GM10266 (cell line): Measurements from ENCODE around the gene OR52A5.

Source experiments
- DNase-seq: peaks from one replicate; pipeline ENCODE4 v3.0.0; 2012; ENCODE audit errors: extremely low spot score
- CTCF ChIP-seq: IDR thresholded peaks from 2 replicates; pipeline ENCODE4 v1.5.1; 2012; ENCODE audit warnings: mild to moderate bottlenecking, low read depth; ENCODE audit not compliant: control insufficient read depth, insufficient read depth; ENCODE audit errors: missing control alignments

The OR52A5 gene

GRCh38 chr11:5103066-5103465 is 35.1 kb downstream of the OR52A5 start:
- no peak for DNase-seq
- TF ChIP-seq CTCF, result no peak

GRCh38 chr11:5102246-5102645 is 35.9 kb downstream of the OR52A5 start:
- DNase-seq, result no peak
- TF ChIP-seq CTCF, result no peak

GRCh38 chr11:5096011-5096410 is 42.1 kb downstream of the OR52A5 start:
- no peak for TF ChIP-seq CTCF
- no peak for DNase-seq

GRCh38 chr11:5092821-5093585 is 45.2 kb downstream of the OR52A5 start:
- TF ChIP-seq CTCF, result no peak
- DNase-seq, result no peak

DNA sequence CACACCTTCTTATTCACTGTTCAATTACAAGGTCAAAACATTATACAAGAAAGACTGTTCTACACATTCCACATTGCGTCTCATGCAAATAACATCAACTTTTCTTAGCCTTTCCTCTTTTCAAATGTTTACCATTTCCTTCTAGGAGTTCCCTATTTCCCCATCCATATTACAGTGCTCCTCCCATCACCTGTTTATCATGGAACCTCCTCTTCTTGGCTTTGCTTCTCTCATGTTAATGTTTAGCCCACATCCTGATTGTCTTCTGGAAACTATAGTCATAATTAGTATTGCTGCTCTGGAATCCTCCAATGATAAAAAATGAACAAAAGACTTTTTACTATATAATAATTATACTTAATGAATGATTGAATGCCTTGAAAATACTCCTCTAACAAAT is 47.5 kb downstream of the OR52A5 start:
- TF ChIP-seq CTCF, result no peak
- DNase-seq, result no peak

DNA sequence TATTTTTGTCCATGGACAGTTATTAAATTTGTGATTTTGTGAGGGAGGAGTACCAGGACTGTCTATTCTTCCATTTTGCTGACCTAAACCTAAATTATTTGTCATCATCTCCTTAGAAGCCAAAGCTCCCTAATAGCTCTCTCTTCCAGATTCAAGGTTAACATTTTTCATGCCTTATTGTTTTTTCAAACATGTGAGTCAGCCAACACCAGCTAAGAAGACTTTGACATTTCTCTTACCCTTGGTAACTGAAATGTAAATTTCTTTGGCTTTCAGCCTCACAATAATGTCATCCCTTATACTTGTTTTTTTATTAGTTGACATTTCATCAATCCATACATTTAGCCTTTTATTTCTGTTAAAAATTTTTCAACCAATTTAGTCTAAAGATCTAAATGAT is 49.6 kb downstream of the OR52A5 start:
- no peak for DNase-seq
- TF ChIP-seq CTCF, result no peak

DNA sequence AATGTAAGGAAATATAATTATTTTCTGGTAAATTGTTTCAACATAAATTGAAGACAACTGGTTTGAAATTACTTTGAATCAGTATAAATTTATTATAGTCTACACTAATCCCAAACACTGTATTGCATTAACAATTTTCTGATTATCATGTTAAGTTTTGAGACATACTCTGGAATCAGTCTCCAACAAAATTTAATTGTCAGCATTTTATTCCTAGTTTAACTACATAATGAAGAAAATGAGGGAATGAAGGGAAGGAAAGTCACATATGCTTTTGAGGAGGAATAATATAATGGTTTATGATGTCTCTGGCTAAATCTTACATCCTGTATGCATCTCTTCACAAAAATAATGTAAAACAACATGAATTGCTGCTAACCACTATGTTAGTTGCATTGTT is 54.6 kb downstream of the OR52A5 start:
- no peak for TF ChIP-seq CTCF
- DNase-seq, result no peak
